ENCODE measurements around the gene KCNJ16.
"Not testable (repeated sequence)": the region's sequence is repeated elsewhere in the genome, so short reads cannot be mapped to it uniquely, and the experiment has no call there.

Gene KCNJ16

GRCh38 chr17:70074956-70075355 lies at the start of gene KCNJ16:
Gene KCNJ16 (plus strand): TSS chr17:70075225. CDS start chr17:70132088, 56,863 bp downstream.
- DNase-seq, result no peak

DNA sequence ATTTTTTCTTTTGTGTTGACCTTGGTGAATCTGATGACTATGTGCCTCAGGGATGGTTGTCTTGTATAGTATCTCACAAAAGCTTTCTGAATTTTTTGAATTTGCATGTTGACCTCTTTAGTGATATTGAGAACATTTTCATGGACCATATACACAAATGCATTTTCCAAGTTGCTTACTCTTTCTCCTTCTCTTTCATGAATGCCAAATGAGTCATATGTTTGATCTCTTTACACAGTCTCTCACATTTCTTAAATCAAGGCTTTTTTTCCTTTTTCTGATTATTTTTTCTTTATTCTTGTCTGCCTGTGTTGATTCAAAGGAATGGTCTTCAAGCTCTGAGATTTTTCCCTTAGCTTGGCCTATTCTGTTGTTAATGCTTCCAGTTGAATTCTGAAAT lies 46.6 kb upstream of the KCNJ16 start:
- DNase-seq, result no peak

DNA sequence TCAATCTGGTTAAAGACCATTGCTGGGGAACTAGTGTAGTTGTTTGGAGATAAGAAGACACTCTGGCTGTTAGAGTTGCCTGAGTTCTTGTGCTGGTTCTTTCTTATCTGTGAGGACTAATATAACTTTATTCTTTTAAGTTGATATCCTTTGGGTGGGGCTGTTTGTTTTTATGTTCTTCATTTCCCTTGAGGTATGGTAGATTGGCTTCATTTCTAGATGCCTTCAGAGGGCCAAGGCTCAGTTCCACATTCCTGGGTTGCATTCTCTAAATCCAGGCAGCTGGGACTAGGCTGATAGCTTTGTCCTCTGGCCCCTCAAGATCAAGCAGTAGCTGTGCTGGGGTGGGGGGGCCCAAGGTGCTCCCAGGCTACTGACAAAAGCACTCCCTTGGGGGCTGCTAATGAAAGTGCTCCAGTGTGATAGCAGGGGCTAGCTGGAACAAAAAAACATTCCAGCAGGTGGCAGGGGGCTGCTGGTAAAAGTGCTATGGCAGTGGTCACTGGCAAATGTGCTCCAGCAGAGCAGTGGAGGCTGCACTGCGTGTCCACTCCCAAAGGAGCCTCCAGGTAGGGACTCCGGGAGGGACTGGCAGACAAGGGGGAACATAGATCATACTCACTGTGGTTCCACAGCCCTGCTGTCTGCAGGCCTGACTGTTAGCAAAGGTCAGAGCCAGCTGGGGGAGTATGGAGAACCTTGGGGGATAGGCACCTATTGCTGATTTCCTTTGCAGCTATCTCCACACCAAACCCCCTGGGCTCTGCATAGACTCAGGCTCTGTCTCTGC lies 45.9 kb upstream of the KCNJ16 start:
- DNase-seq, result no peak

GRCh38 chr17:70030371-70030770 lies 44.7 kb upstream of the KCNJ16 start:
- DNase-seq, result no peak

DNA sequence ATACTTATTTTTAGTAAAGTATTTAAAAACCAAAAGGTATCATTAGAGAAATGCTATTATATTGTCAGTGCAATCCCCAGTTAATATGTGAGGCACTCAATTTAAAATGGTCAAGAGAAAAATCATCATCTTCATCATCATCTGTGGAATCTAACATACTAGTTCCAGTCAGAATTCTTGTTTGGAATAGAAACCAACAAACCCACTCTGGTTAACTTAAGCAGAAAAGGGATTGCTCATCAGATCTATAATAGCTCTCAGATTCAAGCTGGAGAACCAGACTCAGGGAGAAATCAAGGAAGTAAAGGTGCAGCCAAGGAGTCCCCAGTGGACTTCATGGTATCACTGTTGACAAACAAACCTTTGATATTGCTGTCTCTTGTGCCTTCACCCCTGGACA lies 43.7 kb upstream of the KCNJ16 start:
- DNase-seq, result no peak

DNA sequence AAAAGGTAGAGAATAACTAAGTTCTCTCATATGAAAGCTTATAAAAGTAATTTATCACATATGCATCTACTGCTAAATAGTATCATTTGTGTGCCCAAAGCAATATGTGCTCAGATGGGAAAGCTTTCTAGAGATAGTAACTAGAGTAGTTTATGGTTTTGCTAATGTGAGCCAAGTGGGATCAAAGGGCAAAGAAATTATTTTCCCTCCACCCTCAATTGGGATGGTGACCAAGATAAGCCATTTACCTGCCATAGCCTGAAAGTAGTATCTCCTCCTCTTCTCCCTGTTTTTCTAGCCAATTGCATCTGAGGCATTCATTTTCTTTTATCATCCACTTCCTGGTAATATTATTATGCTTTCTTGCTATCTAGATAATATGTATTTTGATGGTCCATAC lies 41.9 kb upstream of the KCNJ16 start:
- no peak for DNase-seq

DNA sequence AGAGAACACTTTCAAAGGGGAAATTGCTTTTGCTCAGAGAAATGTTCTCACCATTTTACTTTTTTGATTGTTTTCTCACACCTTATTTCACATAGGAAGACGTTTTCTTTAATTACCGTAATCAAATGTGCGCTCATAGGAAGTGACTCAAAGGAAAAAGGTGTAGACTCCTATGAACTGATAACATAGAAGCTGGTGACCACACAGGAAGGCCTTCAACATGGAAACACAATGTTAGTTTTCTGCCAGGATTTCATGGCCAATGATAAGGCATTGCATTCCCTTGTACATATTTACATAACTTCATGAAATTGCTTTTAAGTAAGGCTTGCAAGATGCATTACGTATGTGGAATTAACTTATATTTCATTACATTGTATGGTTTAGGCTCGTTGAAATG lies 40.9 kb upstream of the KCNJ16 start:
- no peak for DNase-seq

- no peak for DNase-seq
Observed at GRCh38 chr17:70037498-70037897, 37.5 kb upstream of the KCNJ16 start.

GRCh38 chr17:70040336-70040735 lies 34.7 kb upstream of the KCNJ16 start:
- no peak for DNase-seq

- DNase-seq, result no peak
Observed at GRCh38 chr17:70041061-70041460, 34.0 kb upstream of the KCNJ16 start.

DNA sequence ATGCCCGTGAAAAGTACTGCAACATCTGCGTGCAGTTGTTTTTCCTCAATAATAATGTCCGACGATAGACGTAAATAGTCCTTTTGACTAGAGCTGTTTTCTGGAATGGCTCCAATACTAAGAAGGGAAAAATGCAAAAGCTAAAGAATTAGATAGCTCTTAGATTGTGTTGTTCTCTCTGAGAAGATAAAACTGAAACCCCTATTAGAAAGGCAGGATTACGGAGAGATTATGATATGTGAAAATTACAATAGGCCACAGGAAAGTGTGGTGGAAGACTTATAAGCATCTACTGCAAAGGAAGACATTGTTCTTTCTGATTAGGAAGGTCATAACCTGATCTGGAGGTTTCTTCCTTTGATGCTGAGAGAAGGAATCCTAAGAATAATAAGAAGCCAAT lies 33.5 kb upstream of the KCNJ16 start:
- DNase-seq, result no peak

DNA sequence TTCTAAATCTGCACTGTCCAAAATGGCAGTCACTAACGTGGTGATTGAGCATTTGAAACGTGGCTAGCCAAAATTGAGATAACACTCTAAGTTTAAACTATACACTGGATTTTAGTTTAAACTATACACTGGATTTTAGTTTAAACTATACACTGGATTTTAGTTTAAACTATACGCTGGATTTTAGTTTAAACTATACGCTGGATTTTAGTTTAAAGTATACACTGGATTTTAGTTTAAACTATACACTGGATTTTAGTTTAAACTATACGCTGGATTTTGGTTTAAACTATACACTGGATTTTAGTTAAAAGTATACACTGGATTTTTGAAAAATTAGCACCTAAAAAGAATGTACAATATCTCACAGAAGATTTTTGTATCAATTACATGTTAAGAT lies 29.2 kb upstream of the KCNJ16 start:
- DNase-seq, result not testable (repeated sequence)

DNA sequence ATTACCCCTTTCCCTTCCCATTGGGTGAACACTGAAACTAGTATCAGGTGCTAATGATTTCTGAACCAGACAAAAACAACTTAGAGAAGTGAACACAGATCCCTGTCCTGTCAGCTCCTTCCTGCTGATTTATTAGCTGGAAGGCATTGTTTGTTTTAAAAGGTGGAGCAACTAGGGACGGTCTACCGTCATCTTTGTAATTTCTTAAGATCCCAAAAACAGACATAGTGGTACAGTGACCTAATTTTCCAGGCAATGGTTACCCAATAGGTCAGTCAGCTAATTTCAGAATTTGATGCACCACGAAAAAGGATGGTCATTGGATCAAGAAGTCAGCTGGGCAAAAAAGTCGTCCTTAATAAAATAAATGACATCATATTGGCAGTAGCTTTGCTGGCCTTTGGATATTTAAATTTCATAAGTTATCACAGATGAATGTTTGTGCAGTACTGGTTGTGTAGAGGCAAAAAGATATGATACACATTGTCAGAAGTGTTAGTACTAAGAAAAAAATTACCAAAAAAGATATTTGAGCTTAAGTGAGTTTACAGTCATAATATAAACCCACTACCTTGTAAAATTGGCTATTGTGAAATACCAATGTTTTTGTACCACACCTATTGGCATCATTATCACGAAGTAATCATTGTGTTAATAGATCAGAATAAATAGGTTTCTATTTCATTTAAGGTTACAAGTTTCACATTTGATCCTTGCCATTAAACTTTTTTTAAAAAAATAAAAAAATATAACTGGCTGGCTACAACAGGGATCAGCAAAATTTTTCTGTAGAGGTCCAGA lies 27.2 kb upstream of the KCNJ16 start:
- no peak for DNase-seq

GRCh38 chr17:70049801-70050591 lies 25.0 kb upstream of the KCNJ16 start:
- DNase-seq, result no peak

- DNase-seq, result no peak
Observed at GRCh38 chr17:70050931-70051330, 24.1 kb upstream of the KCNJ16 start.

DNA sequence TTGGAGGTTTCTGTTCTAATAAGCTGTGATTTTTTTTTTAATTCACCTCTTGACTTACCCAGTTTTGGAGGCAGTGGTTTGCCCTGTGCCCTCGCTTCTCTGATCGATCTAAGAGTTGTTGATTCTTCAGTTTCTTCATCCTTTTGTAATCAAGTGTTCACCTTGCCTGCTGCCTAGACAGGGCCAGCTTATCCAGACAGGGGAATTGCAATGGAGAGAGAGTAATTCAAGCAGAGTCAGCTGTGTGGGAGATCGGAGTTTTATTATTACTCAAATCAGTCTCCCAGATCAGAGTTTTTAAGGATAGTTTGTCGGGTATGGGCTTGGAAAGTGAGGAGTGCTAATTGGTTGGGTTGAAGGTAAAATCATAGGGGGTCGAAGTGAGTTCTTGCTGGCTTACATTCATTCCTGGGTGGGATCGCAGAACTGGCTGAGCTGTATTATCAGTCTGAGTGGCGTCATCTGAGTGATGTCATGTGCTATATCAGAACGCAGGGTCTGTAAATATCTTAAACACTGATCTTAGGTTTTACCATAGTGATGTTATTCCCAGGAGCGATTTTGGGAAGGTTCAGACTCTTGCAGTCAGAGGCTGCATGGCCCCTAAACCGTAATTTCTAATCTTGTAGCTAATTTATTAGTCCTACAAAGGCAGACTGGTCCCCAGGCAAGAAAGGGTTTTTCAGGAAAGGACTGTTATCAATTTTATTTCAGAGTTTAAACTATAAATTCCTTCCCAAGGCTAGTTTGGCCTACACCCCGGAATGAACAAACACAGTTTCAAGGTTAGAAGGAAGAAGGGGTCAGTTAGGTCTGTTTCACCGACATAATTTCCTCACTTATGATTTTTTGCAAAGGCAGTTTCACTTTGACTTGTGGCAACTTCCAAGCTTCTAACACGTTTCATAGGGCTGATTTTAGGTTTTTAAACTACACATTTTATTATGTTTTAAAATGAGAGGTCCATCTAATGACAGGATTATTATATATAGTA lies 21.5 kb upstream of the KCNJ16 start:
- DNase-seq, result no peak

GRCh38 chr17:70055000-70055399 lies 20.0 kb upstream of the KCNJ16 start:
- DNase-seq, result no peak

GRCh38 chr17:70059071-70059470 lies 16.0 kb upstream of the KCNJ16 start:
- DNase-seq, result no peak

- no peak for DNase-seq
Observed at GRCh38 chr17:70059649-70060048, 15.4 kb upstream of the KCNJ16 start.

DNA sequence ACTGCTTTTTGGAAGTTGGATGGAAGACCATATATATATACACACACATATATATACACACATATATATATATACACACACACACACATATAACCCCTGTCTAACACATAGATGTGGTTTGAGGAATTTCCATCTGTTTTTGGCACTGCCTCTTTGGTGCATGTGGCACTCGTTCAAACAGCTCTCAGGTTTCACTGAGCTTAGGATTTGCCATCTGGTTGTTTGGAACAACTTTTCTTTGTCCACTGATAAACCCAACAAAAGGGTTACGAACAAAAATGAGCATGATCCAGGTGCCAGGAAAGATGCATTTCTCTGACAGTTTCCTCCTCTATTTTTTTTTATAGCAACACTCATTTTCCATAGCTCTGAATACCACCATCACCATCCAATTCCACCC lies 14.6 kb upstream of the KCNJ16 start:
- DNase-seq, result no peak

DNA sequence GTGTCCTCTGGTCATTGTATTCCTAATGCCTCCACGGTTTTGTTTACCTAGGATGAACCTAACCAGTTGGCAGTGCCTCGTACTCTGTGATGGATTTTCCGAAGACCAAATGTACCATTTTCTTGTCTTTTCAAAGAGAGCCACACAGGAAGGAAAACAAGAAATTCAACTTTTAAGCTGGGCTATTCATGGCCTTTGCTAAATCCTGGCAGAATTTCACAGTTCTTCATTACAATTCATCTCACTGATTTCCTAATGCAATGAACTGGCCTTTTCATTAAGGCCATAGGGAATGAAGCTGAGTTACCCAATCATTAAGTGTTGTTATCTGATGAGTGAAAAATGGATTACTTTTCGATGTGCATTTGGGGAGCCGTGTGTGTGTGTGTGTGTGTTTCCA lies 7.9 kb upstream of the KCNJ16 start:
- DNase-seq, result no peak
